Measurements from ENCODE around the gene RNU7-1. TPM values are rescaled to one million over a fixed set of nuclear protein-coding genes. Genes with fewer than 3 reads are reported as not detected.

Gene RNU7-1
- total and polyA plus RNA-seq, 12 donors: not detected

DNA sequence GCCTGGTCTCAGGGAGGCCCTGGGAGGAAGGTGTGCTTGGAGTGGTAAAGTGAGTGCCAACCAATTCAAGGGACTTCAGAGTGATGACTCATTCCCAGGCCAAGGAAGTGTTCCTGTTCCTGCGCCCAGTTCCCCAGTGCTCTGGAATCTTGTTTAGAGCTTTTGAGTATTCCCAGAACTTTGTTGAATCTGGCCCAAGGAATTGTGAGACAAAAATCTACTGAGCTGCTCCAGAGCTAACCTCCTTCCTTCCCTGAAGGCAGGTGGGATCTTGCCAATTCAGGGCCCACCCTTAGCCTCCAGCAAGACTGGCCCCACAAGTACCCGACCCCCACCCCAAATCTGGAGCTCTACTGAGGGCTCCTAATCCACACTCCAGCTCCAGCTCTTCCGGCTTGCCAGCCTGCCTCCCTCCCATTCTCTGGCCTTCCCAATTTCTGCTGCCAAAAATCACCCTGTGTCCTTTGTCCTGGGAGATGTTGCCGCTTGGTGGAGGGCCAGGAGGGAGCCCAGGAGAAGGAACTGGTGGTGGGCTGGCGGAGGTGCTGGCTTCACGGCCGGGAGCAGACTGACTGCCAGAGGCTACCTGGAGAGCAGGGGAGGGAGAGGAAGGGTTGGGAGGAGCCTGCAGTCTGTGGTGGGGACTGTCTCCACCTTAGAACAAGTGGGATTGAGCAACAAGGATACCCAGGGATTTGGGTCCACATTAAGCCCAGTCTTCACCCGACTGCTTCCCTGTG is 17.9 kb upstream of the RNU7-1 start:
- Histone ChIP-seq H3K9me3 (replicated peaks in 1 of 3) (no peaks in the 10 kb centered on the region), H3K36me3 (replicated peaks in 1 of 2) (no peaks in the 10 kb centered on the region), H3K4me3 (peak overlapping the region in 2 of 4 donors; percentile 17 to 91), H3K27me3 (no peaks in the 10 kb centered on the region), H3K27ac (peak overlapping the region; percentile 87 to 98 (median 93)), H3K4me1 (replicated peaks in 1 of 2) (peaks cover 48 to 54% of the 10 kb centered on the region in 2 donors)
- DNase-seq: peak; percentile 74 to 87 (median 79)
- intact Hi-C loops (cut with DNase I): no loop called here
- 11 to 21% (median 14%) methylated on average over 6 to 8 of the region's 8 CpGs for WGBS, 4 donors
- TF ChIP-seq, protein P1, sequence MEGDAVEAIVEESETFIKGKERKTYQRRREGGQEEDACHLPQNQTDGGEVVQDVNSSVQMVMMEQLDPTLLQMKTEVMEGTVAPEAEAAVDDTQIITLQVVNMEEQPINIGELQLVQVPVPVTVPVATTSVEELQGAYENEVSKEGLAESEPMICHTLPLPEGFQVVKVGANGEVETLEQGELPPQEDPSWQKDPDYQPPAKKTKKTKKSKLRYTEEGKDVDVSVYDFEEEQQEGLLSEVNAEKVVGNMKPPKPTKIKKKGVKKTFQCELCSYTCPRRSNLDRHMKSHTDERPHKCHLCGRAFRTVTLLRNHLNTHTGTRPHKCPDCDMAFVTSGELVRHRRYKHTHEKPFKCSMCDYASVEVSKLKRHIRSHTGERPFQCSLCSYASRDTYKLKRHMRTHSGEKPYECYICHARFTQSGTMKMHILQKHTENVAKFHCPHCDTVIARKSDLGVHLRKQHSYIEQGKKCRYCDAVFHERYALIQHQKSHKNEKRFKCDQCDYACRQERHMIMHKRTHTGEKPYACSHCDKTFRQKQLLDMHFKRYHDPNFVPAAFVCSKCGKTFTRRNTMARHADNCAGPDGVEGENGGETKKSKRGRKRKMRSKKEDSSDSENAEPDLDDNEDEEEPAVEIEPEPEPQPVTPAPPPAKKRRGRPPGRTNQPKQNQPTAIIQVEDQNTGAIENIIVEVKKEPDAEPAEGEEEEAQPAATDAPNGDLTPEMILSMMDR (IDR thresholded peaks at IDR 0.05): peak in 2 of 6 experiments; percentile 9 to 15
- TF ChIP-seq POLR2A (IDR thresholded peaks at IDR 0.05): peak; percentile 30 to 56

DNA sequence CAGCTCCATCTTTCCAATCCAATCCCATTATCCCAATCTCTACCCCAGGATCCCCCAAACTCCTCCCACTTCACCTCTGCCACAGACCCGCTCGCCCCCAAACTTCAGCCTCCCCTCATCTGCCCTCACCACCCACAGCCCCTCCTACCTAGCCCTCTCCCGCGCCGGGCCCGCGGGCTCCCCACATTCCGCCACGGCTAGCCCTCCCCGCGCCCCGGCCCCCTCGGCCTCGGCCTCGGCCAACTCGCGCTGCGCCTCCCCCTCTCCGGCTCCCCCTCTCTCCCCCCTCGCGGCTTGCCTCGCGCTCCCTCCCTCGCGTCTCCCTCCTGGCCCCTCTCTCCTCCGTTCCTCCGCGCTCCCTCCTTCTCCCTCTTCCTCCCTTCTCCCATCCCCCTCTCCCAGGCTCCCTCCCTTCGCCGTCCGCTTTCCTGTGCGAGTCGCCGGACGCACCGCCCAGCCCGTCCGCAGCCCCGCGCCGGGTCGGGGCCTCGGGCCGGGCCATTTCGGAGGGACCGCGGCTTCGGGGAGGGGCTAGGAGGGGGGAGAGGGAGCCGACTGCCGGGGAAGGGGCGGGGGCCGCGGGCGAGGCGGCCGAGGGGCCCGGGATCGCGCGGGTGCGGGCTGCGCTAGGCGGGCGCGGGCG is 16.1 kb upstream of the RNU7-1 start, which contains the start of gene ATN1:
ATN1 (plus strand) TSS at position 581 of the 643 bp plus-strand sequence. CDS start 6,043 bp downstream, outside the sequence.
- H3K9me3 ChIP-seq (replicated peaks in 1 of 3): no peaks in the 10 kb centered on the region
- no peaks in the 10 kb centered on the region for H3K36me3 ChIP-seq (replicated peaks in 1 of 2)
- H3K27ac ChIP-seq: peak within 1 kb of the TSS; percentile 87 to 98 (median 93)
- intact Hi-C loops (cut with DNase I): no loop called here
- peak within 1 kb of the TSS; percentile 41 to 91 (median 84) for H3K4me3 ChIP-seq
- H3K27me3 ChIP-seq: no peaks in the 10 kb centered on the region
- WGBS, 4 donors: 0 to 1% (median 0%) methylated on average over 27 to 66 of the region's 66 CpGs
- peaks cover 51 to 68% of the 10 kb centered on the region in 2 donors for H3K4me1 ChIP-seq (replicated peaks in 1 of 2)
- peak; percentile 89 to 95 (median 91) for DNase-seq
- TF ChIP-seq POLR2A (IDR thresholded peaks at IDR 0.05): peak; percentile 61 to 78
- TF ChIP-seq, protein P1 (IDR thresholded peaks at IDR 0.05): no peak

DNA sequence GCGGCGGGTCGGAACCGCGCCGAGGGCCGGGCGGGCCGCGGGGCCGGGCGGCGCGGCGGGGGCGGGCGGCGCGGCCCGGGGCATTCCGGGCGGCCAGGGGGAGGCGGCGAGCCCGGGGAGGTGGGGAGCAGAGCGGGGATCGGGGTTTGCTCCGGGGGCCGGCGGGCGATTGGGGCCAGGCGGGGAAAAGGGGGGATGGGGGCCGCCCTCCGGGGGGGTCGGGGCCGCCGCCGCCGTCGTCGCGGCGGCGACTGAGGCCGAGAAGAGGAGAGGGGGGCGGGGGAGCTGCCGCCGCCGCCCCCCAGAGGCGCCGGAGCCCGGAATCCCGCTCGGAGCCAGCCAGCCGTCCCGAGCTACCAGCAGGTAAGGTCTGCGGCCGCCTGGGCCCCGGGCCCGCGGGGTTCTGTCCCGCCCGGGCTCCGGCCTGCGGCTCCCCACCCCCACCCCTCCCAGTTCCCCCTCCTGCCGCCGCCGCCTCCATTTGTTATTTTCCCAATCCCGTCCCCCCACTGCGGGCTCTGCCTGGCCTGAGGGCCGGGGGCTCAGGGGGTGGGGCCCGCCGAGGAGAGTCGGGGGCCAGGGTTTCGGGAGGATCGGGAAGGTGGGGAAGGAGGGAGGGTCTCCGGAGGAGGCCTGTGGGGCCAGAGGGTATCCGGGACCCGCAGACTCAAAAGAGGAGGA is 15.5 kb upstream of the RNU7-1 start:
- Histone ChIP-seq H3K9me3 (replicated peaks in 1 of 3) (no peaks in the 10 kb centered on the region), H3K27ac (peak overlapping the region; percentile 54 to 98 (median 93)), H3K4me3 (peak overlapping the region; percentile 40 to 91 (median 76)), H3K27me3 (no peaks in the 10 kb centered on the region), H3K36me3 (replicated peaks in 1 of 2) (peaks cover 0 to 2% of the 10 kb centered on the region in 2 donors), H3K4me1 (replicated peaks in 1 of 2) (peaks cover 51 to 74% of the 10 kb centered on the region in 2 donors)
- TF ChIP-seq POLR2A (IDR thresholded peaks at IDR 0.05): no peak
- intact Hi-C loops (cut with DNase I): no loop called here
- no peak for DNase-seq
- WGBS, 4 donors: 1 to 5% (median 2%) methylated on average over 11 to 79 of the region's 79 CpGs

DNA sequence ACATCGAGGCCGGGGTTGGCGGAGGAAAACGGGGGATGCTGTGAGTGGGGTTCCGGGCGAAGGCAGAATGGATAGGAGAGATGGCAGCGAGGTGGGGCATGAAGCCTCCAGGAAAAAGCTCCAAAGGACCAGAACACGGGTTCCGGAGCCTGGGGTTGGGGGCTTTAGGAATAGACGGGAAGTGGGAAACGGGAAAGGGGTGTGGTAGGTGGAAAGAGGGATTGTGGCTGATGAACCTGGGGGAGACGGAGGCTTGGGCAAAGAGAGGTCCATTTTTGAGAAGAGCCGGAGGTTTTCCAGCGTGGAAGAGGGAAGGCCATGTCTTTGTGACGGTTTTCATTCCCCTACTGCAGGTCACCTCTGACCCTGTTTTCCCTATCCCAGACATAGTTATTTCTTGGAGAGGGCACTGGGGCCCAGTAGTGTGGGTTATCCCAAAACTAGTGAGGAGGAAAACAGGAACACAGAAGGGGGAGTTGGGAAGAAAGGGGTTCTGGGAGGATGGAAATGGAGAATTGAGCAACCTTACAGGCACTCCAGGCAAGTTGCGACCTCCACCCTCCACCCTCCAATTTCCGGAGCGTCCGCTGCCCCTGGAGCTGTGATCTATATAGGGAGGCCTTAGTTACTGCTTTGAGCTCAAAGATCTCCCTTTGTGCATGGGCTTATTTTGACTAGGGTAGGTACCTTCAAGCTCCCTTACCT is 14.8 kb upstream of the RNU7-1 start:
- H3K27ac ChIP-seq: peak overlapping the region; percentile 54 to 98 (median 93)
- DNase-seq: no peak
- peaks cover 0 to 6% of the 10 kb centered on the region in 2 donors for H3K36me3 ChIP-seq (replicated peaks in 1 of 2)
- H3K9me3 ChIP-seq (replicated peaks in 1 of 3): no peaks in the 10 kb centered on the region
- 2 to 6% (median 5%) methylated on average over 19 of the region's 19 CpGs for WGBS, 4 donors
- H3K4me3 ChIP-seq: peak overlapping the region; percentile 40 to 91 (median 76)
- no peaks in the 10 kb centered on the region for H3K27me3 ChIP-seq
- H3K4me1 ChIP-seq (replicated peaks in 1 of 2): peaks cover 51 to 76% of the 10 kb centered on the region in 2 donors
- TF ChIP-seq POLR2A (IDR thresholded peaks at IDR 0.05): no peak
- TF ChIP-seq, protein P1 (IDR thresholded peaks at IDR 0.05): no peak
- intact Hi-C loops (cut with DNase I): no loop called here
